ENCODE results near the gene SDCBP2.

Gene SDCBP2

DNA sequence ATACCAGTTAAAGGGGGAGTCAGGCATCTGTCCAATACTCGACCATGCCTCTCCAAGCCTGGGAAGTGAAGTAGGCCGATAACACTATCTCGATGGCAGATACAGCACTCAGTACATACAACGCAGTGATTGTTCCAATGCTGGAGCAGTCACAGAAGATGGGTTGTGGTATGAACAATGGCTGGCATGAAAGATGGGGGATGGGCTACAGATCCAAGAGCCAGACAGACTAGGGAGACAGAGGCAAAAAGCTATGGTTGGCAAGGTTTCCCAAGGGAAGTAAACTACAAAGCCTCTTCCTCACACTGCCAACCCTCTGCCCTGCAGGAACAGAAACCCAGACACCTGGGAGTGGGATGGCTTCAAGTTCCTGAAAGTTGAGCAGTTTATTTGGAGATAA is 44.7 kb upstream of the SDCBP2 start:
- H3K27ac ChIP-seq (replicated peaks; ENCODE audit: low read length), result no peak overlapping the region
- H4K91ac ChIP-seq (ENCODE audit: low read depth, low read length, poor library complexity), result no peak overlapping the region
- H3K9me3 ChIP-seq (replicated peaks in 1 of 2; ENCODE audit: control insufficient read depth in 2 of 2, insufficient read depth in 1 of 2, low read depth in 1 of 2, low read length in 2 of 2), result no peaks in the 10 kb centered on the region
- H3K23ac ChIP-seq (ENCODE audit: low read depth, low read length, poor library complexity), result no peak overlapping the region
- no peak overlapping the region for H4K8ac ChIP-seq (ENCODE audit: low read depth, low read length)
- no peak overlapping the region for H3K14ac ChIP-seq (ENCODE audit: low read length)
- no peak overlapping the region for H2BK5ac ChIP-seq (ENCODE audit: low read length)
- H3K4me3 ChIP-seq (ENCODE audit: low read length in 2 of 2), result no peak overlapping the region
- no peak overlapping the region for H2BK12ac ChIP-seq (ENCODE audit: low read length)
- no peak overlapping the region for H2AFZ ChIP-seq (ENCODE audit: low read length)
- H3K36me3 ChIP-seq (replicated peaks in 1 of 2; ENCODE audit: control insufficient read depth in 2 of 2, insufficient read depth in 2 of 2, low read length in 2 of 2), result peaks cover 10 to 61% of the 10 kb centered on the region in 2 donors
- no peaks in the 10 kb centered on the region for H3K27me3 ChIP-seq (ENCODE audit: control insufficient read depth in 3 of 3, insufficient read depth in 3 of 3, low read depth in 1 of 3, low read length in 3 of 3)
- no peak overlapping the region for H3K4ac ChIP-seq (ENCODE audit: low read length)
- peaks cover 8 to 16% of the 10 kb centered on the region in 2 donors for H3K4me1 ChIP-seq (ENCODE audit: control insufficient read depth in 2 of 2, insufficient read depth in 1 of 2, low read depth in 1 of 2, low read length in 2 of 2)
- no peak overlapping the region for H2BK120ac ChIP-seq (ENCODE audit: low read depth, low read length)
- no peak overlapping the region for H3K9ac ChIP-seq (ENCODE audit: low read depth, low read length, poor library complexity)
- WGBS, 2 donors (ENCODE audit: extremely low coverage in 2 of 2, insufficient read length in 2 of 2, insufficient replicate concordance in 1 of 2), result no CpG with 5 or more reads among the region's 4 CpGs
- DNase-seq (ENCODE audit: low spot score), result no peak
- H2AK5ac ChIP-seq (ENCODE audit: low read depth, low read length), result no peak overlapping the region
- H3K18ac ChIP-seq (ENCODE audit: low read length), result no peak overlapping the region
- no peak overlapping the region for H3K4me2 ChIP-seq (ENCODE audit: insufficient read depth, low read length, poor library complexity, severe bottlenecking)
- no peaks in the 10 kb centered on the region for H3K79me1 ChIP-seq (ENCODE audit: low read depth, low read length)
- no peak overlapping the region for H2BK15ac ChIP-seq (ENCODE audit: low read length)

- Histone ChIP-seq H3K14ac (ENCODE audit: low read length) (no peak overlapping the region), H4K91ac (ENCODE audit: low read depth, low read length, poor library complexity) (no peak overlapping the region), H3K27ac (replicated peaks; ENCODE audit: low read length) (no peak overlapping the region), H3K18ac (ENCODE audit: low read length) (no peak overlapping the region), H3K4me2 (ENCODE audit: insufficient read depth, low read length, poor library complexity, severe bottlenecking) (no peak overlapping the region), H2AFZ (ENCODE audit: low read length) (no peak overlapping the region), H2BK15ac (ENCODE audit: low read length) (no peak overlapping the region), H3K9me3 (replicated peaks in 1 of 2; ENCODE audit: control insufficient read depth in 2 of 2, insufficient read depth in 1 of 2, low read depth in 1 of 2, low read length in 2 of 2) (no peaks in the 10 kb centered on the region), H4K8ac (ENCODE audit: low read depth, low read length) (no peak overlapping the region), H3K4ac (ENCODE audit: low read length) (no peak overlapping the region), H3K4me1 (ENCODE audit: control insufficient read depth in 2 of 2, insufficient read depth in 1 of 2, low read depth in 1 of 2, low read length in 2 of 2) (peaks cover 8 to 15% of the 10 kb centered on the region in 2 donors), H3K27me3 (ENCODE audit: control insufficient read depth in 3 of 3, insufficient read depth in 3 of 3, low read depth in 1 of 3, low read length in 3 of 3) (no peaks in the 10 kb centered on the region), H2BK12ac (ENCODE audit: low read length) (no peak overlapping the region), H3K4me3 (ENCODE audit: low read length in 2 of 2) (no peak overlapping the region), H2BK120ac (ENCODE audit: low read depth, low read length) (no peak overlapping the region), H3K79me1 (ENCODE audit: low read depth, low read length) (no peaks in the 10 kb centered on the region), H3K9ac (ENCODE audit: low read depth, low read length, poor library complexity) (no peak overlapping the region), H3K36me3 (replicated peaks in 1 of 2; ENCODE audit: control insufficient read depth in 2 of 2, insufficient read depth in 2 of 2, low read length in 2 of 2) (peaks cover 10 to 66% of the 10 kb centered on the region in 2 donors), H2AK5ac (ENCODE audit: low read depth, low read length) (no peak overlapping the region), H3K23ac (ENCODE audit: low read depth, low read length, poor library complexity) (no peak overlapping the region), H2BK5ac (ENCODE audit: low read length) (no peak overlapping the region)
- WGBS, 2 donors (ENCODE audit: extremely low coverage in 2 of 2, insufficient read length in 2 of 2, insufficient replicate concordance in 1 of 2), result no CpG with 5 or more reads among the region's 3 CpGs
- DNase-seq (ENCODE audit: low spot score), result no peak
Observed at GRCh38 chr20:1373036-1373435, 44.1 kb upstream of the SDCBP2 start.

GRCh38 chr20:1371830-1372539 is 43.0 kb upstream of the SDCBP2 start:
- H3K79me1 ChIP-seq (ENCODE audit: low read depth, low read length), result no peaks in the 10 kb centered on the region
- no peak overlapping the region for H2AFZ ChIP-seq (ENCODE audit: low read length)
- H3K4me1 ChIP-seq (ENCODE audit: control insufficient read depth in 2 of 2, insufficient read depth in 1 of 2, low read depth in 1 of 2, low read length in 2 of 2), result peaks cover 6 to 8% of the 10 kb centered on the region in 2 donors
- no peak overlapping the region for H2BK120ac ChIP-seq (ENCODE audit: low read depth, low read length)
- H2BK5ac ChIP-seq (ENCODE audit: low read length), result no peak overlapping the region
- H3K23ac ChIP-seq (ENCODE audit: low read depth, low read length, poor library complexity), result no peak overlapping the region
- no CpG with 5 or more reads among the region's 5 CpGs for WGBS, 2 donors (ENCODE audit: extremely low coverage in 2 of 2, insufficient read length in 2 of 2, insufficient replicate concordance in 1 of 2)
- no peak overlapping the region for H3K14ac ChIP-seq (ENCODE audit: low read length)
- H3K9ac ChIP-seq (ENCODE audit: low read depth, low read length, poor library complexity), result no peak overlapping the region
- no peak overlapping the region for H2BK15ac ChIP-seq (ENCODE audit: low read length)
- no peak overlapping the region for H3K18ac ChIP-seq (ENCODE audit: low read length)
- H3K36me3 ChIP-seq (replicated peaks in 1 of 2; ENCODE audit: control insufficient read depth in 2 of 2, insufficient read depth in 2 of 2, low read length in 2 of 2), result peaks cover 10 to 76% of the 10 kb centered on the region in 2 donors
- H3K4ac ChIP-seq (ENCODE audit: low read length), result no peak overlapping the region
- no peaks in the 10 kb centered on the region for H3K27me3 ChIP-seq (ENCODE audit: control insufficient read depth in 3 of 3, insufficient read depth in 3 of 3, low read depth in 1 of 3, low read length in 3 of 3)
- no peak overlapping the region for H2BK12ac ChIP-seq (ENCODE audit: low read length)
- no peak overlapping the region for H2AK5ac ChIP-seq (ENCODE audit: low read depth, low read length)
- peaks cover 0 to 5% of the 10 kb centered on the region in 2 donors for H3K9me3 ChIP-seq (replicated peaks in 1 of 2; ENCODE audit: control insufficient read depth in 2 of 2, insufficient read depth in 1 of 2, low read depth in 1 of 2, low read length in 2 of 2)
- no peak overlapping the region for H4K91ac ChIP-seq (ENCODE audit: low read depth, low read length, poor library complexity)
- no peak overlapping the region for H3K27ac ChIP-seq (replicated peaks; ENCODE audit: low read length)
- H4K8ac ChIP-seq (ENCODE audit: low read depth, low read length), result no peak overlapping the region
- DNase-seq (ENCODE audit: low spot score), result no peak
- H3K4me2 ChIP-seq (ENCODE audit: insufficient read depth, low read length, poor library complexity, severe bottlenecking), result no peak overlapping the region
- no peak overlapping the region for H3K4me3 ChIP-seq (ENCODE audit: low read length in 2 of 2)

- Histone ChIP-seq H3K79me1 (ENCODE audit: low read depth, low read length) (no peaks in the 10 kb centered on the region), H4K8ac (ENCODE audit: low read depth, low read length) (no peak overlapping the region), H2BK5ac (ENCODE audit: low read length) (no peak overlapping the region), H3K4me3 (ENCODE audit: low read length in 2 of 2) (no peak overlapping the region), H2BK12ac (ENCODE audit: low read length) (no peak overlapping the region), H2AK5ac (ENCODE audit: low read depth, low read length) (no peak overlapping the region), H3K4me1 (ENCODE audit: control insufficient read depth in 2 of 2, insufficient read depth in 1 of 2, low read depth in 1 of 2, low read length in 2 of 2) (peaks cover 3 to 8% of the 10 kb centered on the region in 2 donors), H3K36me3 (replicated peaks in 1 of 2; ENCODE audit: control insufficient read depth in 2 of 2, insufficient read depth in 2 of 2, low read length in 2 of 2) (peaks cover 10 to 80% of the 10 kb centered on the region in 2 donors), H2AFZ (ENCODE audit: low read length) (no peak overlapping the region), H3K27me3 (ENCODE audit: control insufficient read depth in 3 of 3, insufficient read depth in 3 of 3, low read depth in 1 of 3, low read length in 3 of 3) (no peaks in the 10 kb centered on the region), H3K4ac (ENCODE audit: low read length) (no peak overlapping the region), H3K23ac (ENCODE audit: low read depth, low read length, poor library complexity) (no peak overlapping the region), H2BK120ac (ENCODE audit: low read depth, low read length) (no peak overlapping the region), H2BK15ac (ENCODE audit: low read length) (no peak overlapping the region), H3K27ac (replicated peaks; ENCODE audit: low read length) (no peak overlapping the region), H3K9me3 (replicated peaks in 1 of 2; ENCODE audit: control insufficient read depth in 2 of 2, insufficient read depth in 1 of 2, low read depth in 1 of 2, low read length in 2 of 2) (peaks cover 0 to 5% of the 10 kb centered on the region in 2 donors), H3K4me2 (ENCODE audit: insufficient read depth, low read length, poor library complexity, severe bottlenecking) (no peak overlapping the region), H3K9ac (ENCODE audit: low read depth, low read length, poor library complexity) (no peak overlapping the region), H4K91ac (ENCODE audit: low read depth, low read length, poor library complexity) (no peak overlapping the region), H3K18ac (ENCODE audit: low read length) (no peak overlapping the region), H3K14ac (ENCODE audit: low read length) (no peak overlapping the region)
- WGBS, 2 donors (ENCODE audit: extremely low coverage in 2 of 2, insufficient read length in 2 of 2, insufficient replicate concordance in 1 of 2), result no CpG with 5 or more reads among the region's 3 CpGs
- no peak for DNase-seq (ENCODE audit: low spot score)
Observed at GRCh38 chr20:1371202-1371782, 42.4 kb upstream of the SDCBP2 start.

Data from neuronal stem cell (in vitro differentiated cells).